Activated T-helper 17 cell treated with anti-CD3 and anti-CD28 coated beads, Interleukin-2, amount 50 U/mL, for 72 hours (primary cell): ENCODE measurements around the gene NCCRP1. TPM values are rescaled to one million over a fixed set of nuclear protein-coding genes. Genes with fewer than 3 reads are reported as not detected.

ENCODE experiments used
- ATAC-seq: fragments of 150-1000 bp; cut with Tn5 transposase; replicated peaks from 2 replicates; pipeline ENCODE4 v1.10.0; 2021; ENCODE audit warnings: mild to moderate bottlenecking, moderate library complexity
- H3K27ac Mint-ChIP-seq: one replicate; pipeline ENCODE4 v1.8.0; 2022; ENCODE audit warnings: mixed read lengths
- H3K27me3 Mint-ChIP-seq: one replicate; pipeline ENCODE4 v1.8.0; 2022; ENCODE audit warnings: mixed read lengths
- H3K36me3 Mint-ChIP-seq: one replicate; pipeline ENCODE4 v1.8.0; 2022; ENCODE audit warnings: low read depth, mild to moderate bottlenecking, mixed read lengths
- H3K4me1 Mint-ChIP-seq: one replicate; pipeline ENCODE4 v1.8.0; 2022; ENCODE audit warnings: mixed read lengths
- H3K4me3 Mint-ChIP-seq: one replicate; pipeline ENCODE4 v1.8.0; 2022; ENCODE audit warnings: mild to moderate bottlenecking, mixed read lengths
- H3K9me3 Mint-ChIP-seq: one replicate; pipeline ENCODE4 v1.8.0; 2022; ENCODE audit warnings: mixed read lengths
- total RNA-seq, 2 donors: library from RNA; stranded (reverse); gene quantifications; one replicate each; pipeline ENCODE4 v1.2.3, GENCODE V29; 2022

NCCRP1 gene
- total RNA-seq, 2 donors from 2014 or later = not detected

DNA sequence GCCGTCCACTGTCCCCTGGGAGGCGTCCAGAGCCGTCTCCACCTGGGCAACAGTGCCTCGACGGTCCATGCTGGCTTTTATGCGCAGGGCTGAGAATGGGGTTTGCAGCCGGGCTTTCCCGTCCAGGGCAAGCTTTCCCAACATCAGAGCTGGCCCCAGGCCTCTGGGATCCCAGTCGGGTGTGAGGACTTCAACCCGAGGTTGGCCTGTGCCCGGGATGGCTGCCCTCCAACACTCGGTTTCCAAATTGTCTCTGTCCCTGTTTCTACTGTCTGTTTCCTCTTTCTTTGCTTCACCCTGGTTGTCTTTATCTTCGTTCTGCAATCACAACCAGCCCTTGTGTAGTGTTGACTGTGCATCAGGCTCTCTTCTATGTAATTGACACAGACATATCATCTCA, 52.0 kb downstream of the NCCRP1 start, which contains the start of gene IFNL4:
Gene IFNL4, minus strand, starts transcription at position 51 of the 400 bp plus-strand sequence.
- Mint-ChIP-seq H3K4me1 (no peaks in the 10 kb centered on the region), H3K9me3 (no peaks in the 10 kb centered on the region), H3K27ac (no peak within 1 kb of the TSS), H3K4me3 (no peak within 1 kb of the TSS), H3K27me3 (no peaks in the 10 kb centered on the region), H3K36me3 (no peaks in the 10 kb centered on the region)
- ATAC-seq = no peak

DNA sequence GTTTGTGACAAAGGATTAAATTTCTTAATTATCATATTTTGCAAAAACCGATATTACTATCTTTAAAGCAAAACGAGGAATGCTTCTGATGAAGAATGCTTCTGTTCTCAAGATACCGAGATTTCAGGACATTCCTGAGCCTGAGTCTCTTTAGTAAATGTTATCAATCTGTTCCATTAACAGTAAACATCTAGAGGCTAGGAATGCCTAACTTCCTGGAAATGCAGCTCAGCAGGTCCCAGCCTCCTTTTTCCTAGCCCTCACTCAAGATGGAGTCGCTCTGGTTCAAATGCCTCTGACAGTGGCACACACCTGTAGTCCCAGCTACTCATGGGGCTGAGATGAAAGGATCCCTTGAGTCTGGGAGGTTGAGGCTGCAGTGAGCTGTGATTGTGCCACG, 54.3 kb downstream of the NCCRP1 start:
- Mint-ChIP-seq H3K4me1 (no peaks in the 10 kb centered on the region), H3K27ac (no peak overlapping the region), H3K36me3 (no peaks in the 10 kb centered on the region), H3K4me3 (no peak overlapping the region), H3K9me3 (no peaks in the 10 kb centered on the region), H3K27me3 (no peaks in the 10 kb centered on the region)
- ATAC-seq = no peak

Other genes starting within 250 kb of the NCCRP1 start
- under 1 TPM; 0.21 to 0.43 TPM for gene FBXO17, start 221.2 kb upstream of the NCCRP1 start, total RNA-seq
- gene FBXO27, start 164.4 kb upstream of the NCCRP1 start, total RNA-seq = under 1 TPM; 0.43 to 0.66 TPM
- not detected for gene ACP7, start 112.6 kb upstream of the NCCRP1 start, total RNA-seq
- gene PAK4, start 71.2 kb upstream of the NCCRP1 start, total RNA-seq = 10 to 100 TPM; 17.8 to 18.4 TPM
- not detected for gene SYCN, start 7.3 kb downstream of the NCCRP1 start, total RNA-seq
- gene IFNL3, start 48.0 kb downstream of the NCCRP1 start, total RNA-seq = not detected
- gene IFNL4, start 51.9 kb downstream of the NCCRP1 start, total RNA-seq = not detected
- gene IFNL2, start 71.4 kb downstream of the NCCRP1 start, total RNA-seq = not detected
- gene IFNL1, start 99.4 kb downstream of the NCCRP1 start, total RNA-seq = under 1 TPM in 1 of 2 donors, not detected in 1; 0.42 TPM
- gene LRFN1, start 123.9 kb downstream of the NCCRP1 start, total RNA-seq = 1 to 10 TPM; 3.7 to 10.0 TPM
- gene GMFG, start 139.1 kb downstream of the NCCRP1 start, total RNA-seq = 100 to 1,000 TPM; 330 to 351 TPM
- gene SAMD4B, start 145.5 kb downstream of the NCCRP1 start, total RNA-seq = 10 to 100 TPM; 52.8 to 75.1 TPM
- 10 to 100 TPM; 46.6 to 58.6 TPM for gene PAF1, start 194.1 kb downstream of the NCCRP1 start, total RNA-seq
- gene MED29, start 194.4 kb downstream of the NCCRP1 start, total RNA-seq = 10 to 100 TPM; 24.6 to 27.7 TPM
- gene ZFP36, start 209.9 kb downstream of the NCCRP1 start, total RNA-seq = 100 to 1,000 TPM in 1 of 2 donors, 10 to 100 TPM in 1; 67.4 to 265 TPM
- gene PLEKHG2, start 215.7 kb downstream of the NCCRP1 start, total RNA-seq = 10 to 100 TPM; 51.2 to 69.4 TPM
- gene RPS16, start 239.0 kb downstream of the NCCRP1 start, total RNA-seq = 1,000 to 10,000 TPM; 2,984 to 3,090 TPM
- gene SUPT5H, start 248.6 kb downstream of the NCCRP1 start, total RNA-seq = 100 to 1,000 TPM; 182 to 239 TPM